22Rv1 (cell line): Measurements from ENCODE around the gene BNC2.

Experiments used
- ZFX ChIP-seq: fragments of 450-650 bp; IDR thresholded peaks from 2 replicates; pipeline ENCODE4 v1.6.1; 2017; ENCODE audit warnings: antibody characterized with exemption, borderline replicate concordance
- TF ChIP-seq, protein P1 (sequence below): fragments of 450-650 bp; IDR thresholded peaks from 2 replicates; pipeline ENCODE4 v1.5.1; 2017; ENCODE audit warnings: mild to moderate bottlenecking

DNA sequence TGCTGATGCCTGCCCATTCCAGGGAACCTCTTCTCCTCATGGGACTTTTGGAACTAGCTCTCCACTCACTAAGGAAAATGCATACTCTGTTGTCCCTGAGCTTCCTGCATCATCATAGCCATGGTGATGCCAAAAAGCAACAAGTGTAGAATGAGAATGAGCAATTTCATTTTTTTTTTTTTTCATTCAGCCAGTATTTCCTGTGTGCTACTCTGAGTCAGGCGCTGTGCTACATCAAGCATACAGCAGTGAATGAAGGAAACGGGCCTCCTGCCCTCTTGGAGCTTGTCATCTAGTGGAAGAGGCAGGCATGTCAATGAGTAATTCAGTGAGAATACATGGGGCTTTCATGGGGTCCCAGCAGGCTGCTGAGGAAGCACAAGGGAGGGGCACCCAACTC lies 483.1 kb downstream of the BNC2 start:
- TF ChIP-seq, protein P1, sequence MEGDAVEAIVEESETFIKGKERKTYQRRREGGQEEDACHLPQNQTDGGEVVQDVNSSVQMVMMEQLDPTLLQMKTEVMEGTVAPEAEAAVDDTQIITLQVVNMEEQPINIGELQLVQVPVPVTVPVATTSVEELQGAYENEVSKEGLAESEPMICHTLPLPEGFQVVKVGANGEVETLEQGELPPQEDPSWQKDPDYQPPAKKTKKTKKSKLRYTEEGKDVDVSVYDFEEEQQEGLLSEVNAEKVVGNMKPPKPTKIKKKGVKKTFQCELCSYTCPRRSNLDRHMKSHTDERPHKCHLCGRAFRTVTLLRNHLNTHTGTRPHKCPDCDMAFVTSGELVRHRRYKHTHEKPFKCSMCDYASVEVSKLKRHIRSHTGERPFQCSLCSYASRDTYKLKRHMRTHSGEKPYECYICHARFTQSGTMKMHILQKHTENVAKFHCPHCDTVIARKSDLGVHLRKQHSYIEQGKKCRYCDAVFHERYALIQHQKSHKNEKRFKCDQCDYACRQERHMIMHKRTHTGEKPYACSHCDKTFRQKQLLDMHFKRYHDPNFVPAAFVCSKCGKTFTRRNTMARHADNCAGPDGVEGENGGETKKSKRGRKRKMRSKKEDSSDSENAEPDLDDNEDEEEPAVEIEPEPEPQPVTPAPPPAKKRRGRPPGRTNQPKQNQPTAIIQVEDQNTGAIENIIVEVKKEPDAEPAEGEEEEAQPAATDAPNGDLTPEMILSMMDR, result no peak
- TF ChIP-seq ZFX, result no peak
